Measurements from ENCODE around the gene GSK3A. TPM values are rescaled to one million over a fixed set of nuclear protein-coding genes. Genes with fewer than 3 reads are reported as not detected.
"Not testable (repeated sequence)": the region's sequence is repeated elsewhere in the genome, so short reads cannot be mapped to it uniquely, and the experiment has no call there.

The GSK3A gene
- total RNA-seq, 1 experiment from 2014 or later, result 25.7 TPM

DNA sequence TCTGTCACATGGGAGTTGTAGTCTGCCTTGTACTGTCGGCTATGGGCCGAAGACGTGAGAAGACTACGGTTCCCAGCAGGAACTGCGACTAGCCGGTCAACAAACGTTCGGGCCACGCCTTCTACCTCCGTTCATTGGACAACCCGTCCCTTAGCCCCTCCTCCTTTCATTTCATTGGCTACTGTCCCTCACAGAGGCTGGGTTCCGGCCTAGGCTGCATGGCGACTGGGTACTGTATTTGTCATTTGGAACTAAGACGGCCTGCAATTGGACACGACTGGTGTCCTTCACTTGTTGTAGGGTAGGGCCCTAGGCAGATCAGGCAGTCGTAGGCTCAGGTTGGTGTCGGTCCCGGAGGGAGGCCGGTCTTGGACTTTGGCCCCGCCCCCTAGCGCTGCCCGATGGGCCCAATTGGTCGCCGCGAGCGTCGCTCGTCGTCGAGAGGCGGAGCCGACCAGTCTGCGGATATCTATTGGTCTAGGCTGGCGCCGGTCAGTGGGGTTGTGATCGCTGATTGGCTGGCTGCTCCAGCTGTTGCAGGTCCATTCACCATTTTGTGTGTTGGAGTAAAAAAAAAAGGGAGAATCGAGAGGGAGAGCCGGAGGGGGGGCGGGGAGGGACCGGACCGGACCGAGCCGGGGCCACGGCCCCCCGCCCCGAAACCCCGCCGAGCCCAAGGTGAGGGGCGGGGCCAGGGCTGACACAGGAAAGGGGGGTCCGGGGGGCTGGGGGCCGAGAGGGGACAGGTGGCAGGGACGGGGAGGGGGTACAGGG lies 26.5 kb upstream of the GSK3A start, which contains the start of gene CIC:
CIC (plus strand) TSS at position 549 of the 774 bp plus-strand sequence. CDS start 2,532 bp downstream, outside the sequence.
- peak; percentile 100 for DNase-seq (ENCODE audit: low spot score)

DNA sequence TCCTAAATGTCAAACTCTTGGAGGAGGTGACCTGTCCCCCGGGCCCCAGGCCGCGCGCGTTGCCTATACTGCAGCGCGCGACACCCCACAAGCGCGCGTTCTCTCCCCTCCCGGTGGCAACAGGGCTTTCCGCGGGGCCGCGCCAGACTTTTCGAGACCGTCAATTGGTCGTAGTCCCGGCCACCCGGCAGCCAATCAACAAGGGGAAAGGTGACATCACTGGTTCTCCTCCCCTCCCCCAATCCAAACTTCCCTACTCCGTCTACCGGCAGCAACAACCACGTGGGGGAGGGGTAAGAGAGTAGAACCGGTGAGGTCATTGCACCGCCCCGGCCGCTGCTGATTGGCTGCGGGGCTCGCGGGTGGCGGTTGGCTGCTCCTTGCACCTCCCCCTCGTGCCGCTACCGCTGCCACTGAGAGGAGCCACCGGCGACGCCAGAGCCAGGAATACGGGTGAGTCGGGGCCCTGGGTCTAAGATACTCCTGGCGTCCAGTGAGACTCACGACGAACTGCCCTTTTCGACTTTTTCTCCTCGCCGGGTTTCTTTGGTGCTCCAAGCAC lies 25.8 kb upstream of the GSK3A start:
- DNase-seq (ENCODE audit: low spot score), result peak; percentile 100

DNA sequence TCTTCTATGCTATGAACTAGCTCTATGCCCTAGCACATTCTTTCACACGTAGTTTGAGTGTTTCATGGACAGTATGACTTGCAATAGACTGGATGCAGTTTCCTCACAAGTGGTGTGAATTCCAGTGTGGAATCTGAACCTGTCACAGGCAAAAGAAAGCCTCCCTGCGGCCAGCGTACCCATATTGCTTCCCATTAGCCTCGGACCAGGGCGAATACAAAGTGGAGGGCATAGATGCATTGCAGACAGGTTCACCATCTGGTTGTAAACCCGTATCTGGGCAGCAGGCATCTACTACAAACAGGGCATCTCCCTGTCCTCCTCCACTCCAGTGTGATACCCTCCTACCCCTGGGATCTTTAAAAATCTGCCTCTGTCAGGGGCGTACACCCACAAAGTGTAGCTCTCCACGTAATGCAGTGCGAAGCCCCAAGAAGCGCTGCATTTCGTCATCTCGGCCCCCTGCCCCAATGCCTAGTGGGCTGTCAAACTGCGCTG lies 25.3 kb upstream of the GSK3A start:
- DNase-seq (ENCODE audit: low spot score), result no peak

DNA sequence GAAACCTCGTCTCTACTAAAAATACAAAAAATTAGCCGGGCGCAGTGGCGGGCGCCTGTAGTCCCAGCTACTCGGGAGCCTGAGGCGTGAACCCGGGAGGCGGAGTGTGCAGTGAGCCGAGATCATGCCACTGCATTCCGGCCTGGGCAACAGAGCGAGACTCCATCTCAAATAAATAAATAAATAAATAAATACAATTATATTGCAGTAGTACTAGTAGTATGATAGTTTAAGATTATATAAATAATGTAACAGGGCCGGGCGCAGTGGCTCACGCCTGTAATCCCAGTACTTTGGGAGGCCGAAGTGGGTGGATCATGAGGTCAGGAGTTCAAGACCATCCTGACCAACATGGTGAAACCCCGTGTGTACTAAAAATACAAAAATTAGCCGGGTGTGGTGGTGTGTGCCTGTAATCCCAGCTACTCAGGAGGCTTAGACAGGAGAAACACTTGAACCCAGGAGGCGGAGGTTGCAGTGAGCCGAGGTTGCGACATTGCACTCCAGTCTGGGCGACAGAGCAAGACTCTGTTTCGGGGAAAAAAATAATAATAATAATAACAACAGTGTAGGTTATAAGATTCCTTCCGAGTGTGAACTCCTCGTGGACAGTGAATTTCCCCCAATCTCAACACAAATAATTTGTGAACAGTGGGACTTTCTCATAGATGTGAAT lies 24.7 kb upstream of the GSK3A start:
- DNase-seq (ENCODE audit: low spot score), result not testable (repeated sequence)

DNA sequence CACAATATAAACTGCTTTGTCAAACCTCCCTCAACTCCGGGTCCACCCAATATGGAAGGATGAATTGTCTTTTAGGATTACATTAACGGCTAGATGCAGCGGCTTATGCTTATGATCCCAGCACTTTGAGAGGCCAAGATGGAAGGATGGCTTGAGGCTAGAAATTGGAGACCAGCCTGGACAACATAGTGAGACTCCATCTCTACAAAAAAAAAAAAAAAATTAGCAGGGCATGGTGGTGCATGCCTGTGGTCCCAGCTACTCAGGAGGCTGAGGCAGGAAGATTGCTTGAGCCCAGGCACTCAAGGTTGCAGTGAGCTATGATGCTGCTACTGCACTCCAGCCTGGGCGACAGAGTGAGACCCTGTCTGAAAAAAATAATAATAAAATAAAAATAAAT lies 23.7 kb upstream of the GSK3A start:
- not testable (repeated sequence) for DNase-seq (ENCODE audit: low spot score)

DNA sequence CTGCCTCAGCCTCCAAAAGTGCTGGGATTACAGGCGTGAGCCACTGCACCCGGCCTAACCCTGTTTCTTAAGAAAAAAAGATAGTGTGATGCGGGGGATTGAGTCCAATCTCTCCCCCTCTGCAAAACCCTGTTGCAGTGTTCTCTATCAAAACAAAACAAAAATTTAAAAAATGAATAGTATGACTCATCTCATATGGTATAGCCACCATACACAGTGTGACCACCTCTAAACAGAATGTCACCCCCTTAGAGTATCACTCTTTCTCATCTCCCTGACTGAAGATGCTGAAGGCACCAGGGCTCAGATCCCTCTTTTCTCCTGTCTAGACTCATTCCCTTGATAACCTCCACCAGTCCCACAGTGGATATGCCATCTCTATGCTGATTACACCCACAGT lies 19.4 kb upstream of the GSK3A start:
- no peak for DNase-seq (ENCODE audit: low spot score)

DNA sequence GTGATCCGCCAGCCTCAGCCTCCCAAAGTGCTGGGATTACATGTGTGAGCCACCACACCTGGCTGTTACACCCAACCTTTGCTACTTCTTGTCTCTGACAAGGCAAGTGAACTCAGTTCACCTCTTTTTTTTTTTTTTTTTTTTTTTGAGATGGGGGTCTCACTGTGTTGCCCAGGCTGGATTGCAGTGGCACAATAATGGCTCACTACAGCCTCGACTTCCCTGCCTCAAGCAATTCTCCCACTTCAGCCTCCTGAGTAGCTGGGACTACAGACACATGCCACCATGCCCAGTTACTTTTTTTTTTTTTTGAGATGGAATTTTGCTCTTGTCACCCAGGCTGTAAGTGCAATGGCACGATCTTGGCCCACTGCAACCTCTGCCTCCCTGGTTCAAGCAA lies 15.4 kb upstream of the GSK3A start:
- not testable (repeated sequence) for DNase-seq (ENCODE audit: low spot score)

DNA sequence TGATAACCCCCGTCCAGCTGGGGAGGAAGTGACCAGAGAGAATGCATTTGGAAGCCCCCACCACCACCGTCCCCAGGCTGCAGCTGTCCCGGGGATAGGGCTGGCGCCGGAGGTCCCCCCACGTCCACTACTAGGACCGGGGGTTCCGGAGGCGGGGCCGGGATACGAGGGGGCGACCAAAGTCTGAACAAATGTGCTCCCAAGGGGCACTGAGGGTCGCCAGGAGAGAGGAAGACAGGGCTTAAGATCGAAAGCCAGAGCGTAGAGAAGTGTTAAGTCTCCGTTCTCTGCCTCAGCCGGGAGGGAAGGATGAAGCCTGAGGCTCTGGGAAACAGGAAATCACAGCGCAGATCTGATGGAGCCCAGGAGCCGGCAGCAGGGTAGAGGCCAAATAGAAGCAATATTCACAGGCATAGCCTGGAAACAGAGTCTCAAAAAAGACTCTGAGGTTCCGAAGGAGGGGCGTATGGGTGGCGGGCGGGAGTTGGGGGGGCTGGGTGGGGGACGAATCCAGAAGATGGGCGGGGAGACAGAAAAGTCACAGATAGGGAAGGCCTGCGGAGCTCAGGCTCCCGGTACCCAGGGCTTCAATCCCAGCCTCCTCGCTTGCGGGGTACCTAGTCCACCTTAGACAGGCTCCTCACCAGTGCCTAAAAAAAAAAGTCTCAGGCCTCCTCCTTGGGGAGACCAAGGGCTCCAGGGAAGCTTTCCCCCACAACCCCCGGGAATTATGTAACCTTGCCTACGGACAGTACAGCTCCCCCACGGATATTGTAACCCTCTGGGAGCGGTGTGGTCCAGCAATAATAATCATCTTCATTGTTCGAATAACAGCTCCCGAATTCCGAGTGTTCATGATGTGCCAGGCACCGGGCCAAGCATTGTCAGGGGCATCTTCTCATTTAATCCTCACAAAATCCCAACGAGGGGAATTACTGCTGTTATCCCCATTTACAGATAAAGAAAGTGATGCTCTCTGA lies 13.7 kb upstream of the GSK3A start:
- DNase-seq (ENCODE audit: low spot score), result peak; percentile 56

DNA sequence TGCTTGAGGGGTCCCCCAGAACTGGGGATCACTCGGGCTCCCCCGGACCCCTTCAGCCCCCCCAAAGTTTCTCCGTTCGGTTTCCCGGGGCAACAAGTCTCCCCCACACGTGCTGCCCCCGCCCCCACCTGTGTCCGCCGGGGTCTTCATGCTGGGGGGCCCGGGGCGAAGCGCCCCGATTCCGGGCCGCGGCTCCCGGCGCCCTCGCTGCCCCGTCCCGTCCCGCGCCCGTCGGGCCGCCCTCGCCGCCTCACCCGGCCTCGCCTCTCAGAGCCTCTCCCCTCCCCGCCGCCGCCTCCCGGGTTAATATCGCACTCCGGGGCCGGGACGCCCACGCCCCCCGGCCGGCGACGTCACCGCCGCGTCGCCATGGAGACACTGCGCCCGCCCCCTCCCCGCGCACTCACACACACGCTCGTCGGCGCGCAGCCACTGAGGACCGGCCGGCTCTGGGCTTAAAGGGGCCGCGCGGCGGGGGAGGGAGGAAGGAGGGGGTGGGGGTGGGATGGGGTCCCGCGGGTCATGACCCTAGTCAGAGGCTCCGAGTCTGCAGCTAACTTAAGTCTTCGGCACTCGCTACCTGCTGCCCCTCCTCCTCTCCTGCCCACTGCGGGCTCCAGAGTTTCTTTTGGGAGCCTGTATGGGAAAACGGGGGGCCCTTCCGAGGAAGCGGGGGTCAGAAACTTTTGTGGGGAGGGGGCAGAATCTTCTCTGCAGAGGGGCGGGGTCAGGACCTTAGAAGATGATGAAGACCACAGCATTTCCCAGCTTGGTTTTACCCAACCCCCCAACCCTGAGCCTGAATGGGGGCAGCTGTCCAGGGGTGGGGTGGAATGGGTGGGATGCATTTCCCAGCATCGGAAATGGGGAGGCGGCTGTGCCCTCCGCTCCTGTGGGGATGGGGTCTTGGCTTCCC lies 12.7 kb upstream of the GSK3A start, which contains the start of gene ERF:
ERF (minus strand) TSS at position 279 of the 916 bp plus-strand sequence; CDS start at position 150, 129 bp downstream.
- DNase-seq (ENCODE audit: low spot score), result peak; percentile 75

DNA sequence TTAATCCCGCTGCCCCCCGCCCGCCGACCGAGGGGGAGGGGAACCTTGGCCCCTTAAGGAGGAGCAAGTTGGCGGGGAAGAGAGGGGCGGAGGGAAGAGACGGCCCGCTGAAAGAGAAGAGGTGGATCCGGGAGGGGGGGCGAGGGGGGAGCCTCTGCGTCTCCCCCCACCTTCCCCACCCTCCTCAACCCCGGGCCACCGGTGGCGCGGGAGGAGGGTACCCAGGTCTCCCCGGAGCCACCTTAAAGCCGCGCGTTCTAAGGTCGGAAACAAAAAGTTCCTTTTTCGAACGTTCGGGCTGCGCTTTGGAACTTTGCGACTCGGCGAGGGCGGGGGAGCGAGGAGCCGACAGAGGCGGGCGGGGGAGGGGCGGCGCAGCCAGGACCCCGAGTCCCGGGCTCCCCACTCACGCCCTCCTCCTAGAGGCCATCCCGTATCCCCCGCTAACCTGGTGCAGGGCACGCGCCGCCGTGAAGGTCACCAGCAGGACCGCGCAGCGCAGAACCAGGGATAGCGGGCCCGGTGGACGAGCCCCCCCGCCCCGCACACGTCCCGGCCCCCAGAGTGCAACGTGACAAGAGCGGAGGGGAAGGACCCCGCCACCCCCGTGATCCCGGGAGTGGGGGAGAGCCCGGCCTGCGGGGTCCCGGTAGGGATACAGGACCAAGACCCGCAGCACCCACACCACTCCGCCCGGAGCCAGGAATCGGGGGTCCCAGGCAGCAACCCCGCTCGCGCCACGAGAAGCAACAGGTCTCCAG lies 11.9 kb upstream of the GSK3A start:
- DNase-seq (ENCODE audit: low spot score), result peak; percentile 67

DNA sequence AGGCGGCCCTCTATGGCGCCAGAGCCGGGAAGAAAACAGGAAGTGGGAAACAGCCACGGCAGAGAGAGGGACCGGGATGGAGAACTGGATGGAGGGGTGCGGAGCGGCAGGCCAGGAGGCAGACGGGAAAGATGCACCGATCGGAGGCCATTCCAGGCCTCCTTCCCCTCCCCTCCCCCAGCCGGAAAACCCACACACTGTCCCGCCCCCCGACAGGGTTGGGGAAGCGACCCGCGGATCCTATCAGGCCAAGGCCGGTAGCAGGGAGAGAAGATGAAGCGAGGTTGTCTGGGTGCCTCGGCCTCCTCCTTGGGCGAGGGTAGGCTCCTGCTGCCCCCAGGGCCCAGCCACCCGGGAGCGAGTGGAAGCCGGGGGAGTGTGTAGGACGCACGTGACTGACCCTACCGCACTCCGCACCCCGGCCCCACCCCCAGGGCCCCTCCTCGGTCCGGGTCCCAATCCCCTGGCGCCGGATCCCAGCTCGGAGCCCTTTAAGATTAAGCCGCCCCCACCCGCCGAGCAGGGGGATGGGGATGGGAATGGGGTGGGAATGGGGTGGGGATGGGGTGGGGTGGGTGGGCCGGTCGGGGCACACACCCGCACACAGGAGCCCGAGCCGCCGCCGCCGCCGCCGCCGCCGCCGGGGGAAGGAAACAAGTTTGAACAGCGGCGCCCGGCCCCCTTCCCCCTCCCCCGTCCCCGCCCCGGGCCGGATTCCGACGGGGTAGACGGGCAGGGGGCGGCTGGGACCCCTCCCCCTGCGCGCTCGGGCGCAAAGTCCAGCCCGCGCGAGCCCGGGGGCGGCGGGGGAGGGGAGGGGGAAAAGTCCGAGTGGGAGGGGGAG lies 11.1 kb upstream of the GSK3A start:
- peak; percentile 53 for DNase-seq (ENCODE audit: low spot score)

DNA sequence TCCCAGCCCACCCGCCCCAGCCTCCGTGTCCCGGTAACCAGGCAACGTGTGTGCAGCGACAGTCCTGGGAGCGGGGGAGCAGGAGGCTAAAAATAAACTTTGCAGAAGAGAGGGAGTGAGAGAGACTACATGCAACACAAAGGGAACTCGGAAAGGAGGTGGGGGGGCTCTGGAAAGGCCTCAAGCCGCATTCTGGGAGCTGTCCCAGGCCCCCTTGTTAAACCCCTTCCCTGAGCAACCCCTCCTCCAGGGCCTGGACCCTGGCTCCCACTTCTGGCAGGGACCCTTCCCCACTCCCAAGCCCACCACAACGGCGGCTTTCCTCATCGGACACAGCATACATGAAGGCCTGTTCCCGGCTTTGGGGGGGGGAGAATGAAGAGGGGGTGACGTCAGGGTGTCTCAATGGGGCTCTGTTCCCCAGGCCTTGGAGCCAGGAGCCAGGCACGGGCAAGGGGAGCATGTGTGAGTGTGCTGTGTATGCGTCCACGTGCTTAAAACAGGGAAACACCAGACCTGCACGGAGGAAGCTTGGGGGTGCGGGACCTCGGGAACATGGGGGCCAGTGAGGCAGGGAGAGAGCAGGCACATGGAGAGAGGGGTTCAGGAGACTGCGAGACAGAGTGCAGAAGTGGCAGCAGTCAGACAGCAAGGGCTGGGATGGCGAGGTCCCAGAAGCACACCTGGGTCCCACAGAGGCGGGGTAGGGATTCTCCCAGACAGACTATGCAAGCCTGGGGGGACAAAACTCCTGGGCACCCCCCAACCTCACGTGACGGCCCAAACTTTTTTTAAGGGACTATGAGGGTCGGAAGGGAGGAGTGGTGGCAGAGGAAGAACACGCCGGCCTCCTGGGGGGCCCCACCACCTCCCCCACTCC lies 10.2 kb upstream of the GSK3A start:
- DNase-seq (ENCODE audit: low spot score), result peak; percentile 59

DNA sequence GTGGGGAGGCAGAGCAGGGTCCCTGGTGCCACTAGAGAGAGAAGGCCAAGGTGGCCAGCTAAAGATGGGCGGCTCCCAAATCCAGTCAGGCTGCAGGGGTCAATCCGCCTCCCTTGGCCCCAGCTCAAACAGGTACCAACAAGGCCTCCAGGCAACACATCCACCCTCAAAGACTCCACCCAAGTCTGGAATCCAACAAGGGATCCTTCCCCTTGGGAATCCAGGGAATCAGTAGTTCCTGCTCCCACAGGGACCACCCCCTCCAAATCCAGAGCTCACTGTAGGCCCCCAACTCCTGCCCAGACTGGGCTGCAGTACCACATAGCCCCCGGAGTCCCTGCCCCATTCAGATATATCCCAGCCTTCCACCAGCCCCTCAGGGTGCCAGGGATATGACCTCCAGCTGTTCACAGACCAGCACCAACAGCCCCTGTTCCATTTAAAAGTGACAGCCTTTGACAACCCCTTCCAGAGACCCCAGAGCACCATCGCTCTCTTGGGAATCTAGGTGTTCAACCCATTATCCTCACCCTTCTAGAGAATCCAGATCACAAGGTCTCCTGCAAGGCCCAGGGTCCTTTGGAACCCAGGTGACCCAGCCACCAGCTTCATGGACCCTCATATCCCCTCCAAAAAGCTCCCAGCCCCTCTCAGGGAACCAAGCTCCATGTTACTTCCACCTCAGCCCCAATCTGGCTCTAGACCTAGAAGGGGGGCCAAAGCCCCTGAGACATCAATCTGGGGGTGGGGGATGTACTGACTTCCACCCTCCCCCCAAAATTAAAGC lies 9.4 kb upstream of the GSK3A start:
- DNase-seq (ENCODE audit: low spot score), result no peak

DNA sequence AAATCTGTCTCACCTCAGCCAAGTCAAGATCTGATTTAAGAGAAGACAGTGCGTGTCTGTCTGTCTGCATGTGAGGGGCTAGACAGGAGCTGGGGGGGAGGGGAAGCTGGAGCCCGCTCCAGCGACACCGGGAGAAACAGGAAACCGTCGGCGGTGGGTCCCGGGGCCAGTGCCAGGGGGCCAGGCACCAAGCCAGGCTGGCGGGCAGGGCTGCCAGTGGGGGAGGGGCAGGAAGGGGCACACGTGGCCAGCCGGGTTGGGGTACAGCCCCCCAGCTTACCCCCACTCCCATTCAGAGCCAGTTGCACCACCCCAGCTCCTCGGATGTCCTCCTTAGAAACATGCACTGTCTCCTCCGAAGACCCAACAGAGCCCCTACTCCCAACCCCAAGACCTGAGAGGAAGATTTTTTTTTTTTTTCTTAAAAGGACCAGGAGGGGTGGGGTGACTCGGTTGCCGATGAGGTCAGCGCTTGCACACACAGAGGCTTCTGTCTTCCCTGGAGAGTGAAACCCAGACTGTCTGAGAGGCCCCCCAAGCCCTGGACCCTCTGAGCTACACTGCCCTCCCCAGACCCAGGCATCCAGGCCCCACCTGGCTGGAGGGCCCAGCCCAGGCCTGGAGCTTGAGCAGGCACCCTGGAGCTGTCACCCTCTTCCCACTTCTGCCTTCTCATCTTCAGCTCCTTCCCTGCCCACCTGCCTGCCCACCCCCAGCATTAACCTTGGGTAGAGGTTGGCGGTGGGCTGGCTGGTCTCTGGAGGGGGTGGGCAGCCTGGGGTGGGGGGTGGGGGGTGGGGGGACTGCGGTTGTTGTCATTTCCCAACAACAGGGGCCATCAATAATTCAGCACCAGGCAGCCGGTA lies 8.5 kb upstream of the GSK3A start:
- DNase-seq (ENCODE audit: low spot score), result peak; percentile 56

DNA sequence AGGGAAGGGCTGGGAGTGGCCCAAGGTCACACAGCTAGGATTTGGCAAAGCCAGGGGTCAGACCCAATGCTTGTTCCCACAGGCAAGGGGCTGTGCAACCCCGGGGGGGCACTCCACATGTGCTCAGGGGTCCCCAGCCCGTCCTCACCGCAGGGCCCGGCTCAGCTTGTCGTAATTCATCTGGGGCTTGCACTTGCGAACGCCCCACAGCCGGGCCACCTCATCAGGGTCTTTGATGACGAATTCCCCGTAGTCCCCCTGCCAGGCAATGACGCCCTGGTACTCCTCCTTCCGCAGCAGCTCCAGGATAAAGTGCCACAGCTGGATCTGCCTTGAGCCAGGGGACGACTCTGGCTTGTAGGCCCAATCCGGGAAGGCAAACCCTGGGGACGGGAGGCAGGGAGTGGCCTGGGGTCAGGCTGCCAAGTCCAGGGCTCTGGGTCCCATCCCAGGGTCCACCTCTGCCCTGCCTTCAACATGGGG lies 7.8 kb upstream of the GSK3A start:
- DNase-seq (ENCODE audit: low spot score), result no peak

DNA sequence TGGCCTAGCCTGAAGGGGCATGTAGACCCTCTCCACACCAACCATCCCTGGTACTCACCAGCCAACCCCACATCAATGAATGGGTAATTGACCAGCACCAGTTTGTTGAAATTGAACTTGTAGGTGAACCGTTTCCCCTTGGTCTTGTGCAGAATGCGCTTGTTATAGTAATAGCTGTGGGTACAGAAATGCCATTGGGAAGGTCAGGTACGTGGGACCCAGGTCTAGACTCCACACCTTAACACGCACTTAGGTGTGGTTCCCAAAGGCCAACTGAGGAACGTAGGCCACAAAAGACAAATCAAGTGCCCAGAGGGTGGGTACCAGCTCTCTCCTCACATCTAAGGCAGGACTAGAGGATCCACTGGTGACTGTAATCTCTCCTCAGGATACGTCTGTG lies 7.4 kb upstream of the GSK3A start:
- no peak for DNase-seq (ENCODE audit: low spot score)

Measured in A172 (cell line).